Esophagus muscularis mucosa (tissue), 4 donors: ENCODE data around the gene GNB5.

Experiments used
- CTCF ChIP-seq, 3 experiments: fragments of 200-600 bp in 2 of 3; fragments of 450-650 bp in 1 of 3; sonication (generic) in 2 of 3; IDR thresholded peaks; one replicate each; pipeline ENCODE4 v1.5.1; 2017 to 2019; ENCODE audit warnings: antibody characterized with exemption in 3 of 3, mild to moderate bottlenecking in 2 of 3, moderate library complexity in 1 of 3
- EP300 ChIP-seq: sonication (generic); formaldehyde crosslinking; IDR thresholded peaks from one replicate; pipeline ENCODE4 v1.6.1; 2017; ENCODE audit warnings: antibody characterized with exemption
- POLR2A ChIP-seq: fragments of 450-650 bp; IDR thresholded peaks from one replicate; pipeline ENCODE4 v1.6.1; 2017; ENCODE audit warnings: antibody characterized with exemption, moderate library complexity, mild to moderate bottlenecking, low read depth
- POLR2AphosphoS5 ChIP-seq, 2 donors: sonication (generic); formaldehyde crosslinking; IDR thresholded peaks; one replicate each; pipeline ENCODE4 v1.6.1; 2017; ENCODE audit warnings: antibody characterized with exemption in 2 of 2

GRCh38 chr15:52117549-52117948, 73.6 kb downstream of the GNB5 start:
- TF ChIP-seq CTCF (IDR thresholded peaks at IDR 0.05) = no peak
- TF ChIP-seq POLR2AphosphoS5 (IDR thresholded peaks at IDR 0.05) = no peak
- no peak for TF ChIP-seq POLR2A
- no peak for TF ChIP-seq EP300
